ENCODE measurements around the gene PRTG. TPM values are rescaled to one million over a fixed set of nuclear protein-coding genes. Genes with fewer than 3 reads are reported as not detected.

PRTG gene
- total and polyA plus RNA-seq, 2 donors (not counting 1 experiment from before 2014, with no cell fraction given) = 2.1 to 4.0 TPM

DNA sequence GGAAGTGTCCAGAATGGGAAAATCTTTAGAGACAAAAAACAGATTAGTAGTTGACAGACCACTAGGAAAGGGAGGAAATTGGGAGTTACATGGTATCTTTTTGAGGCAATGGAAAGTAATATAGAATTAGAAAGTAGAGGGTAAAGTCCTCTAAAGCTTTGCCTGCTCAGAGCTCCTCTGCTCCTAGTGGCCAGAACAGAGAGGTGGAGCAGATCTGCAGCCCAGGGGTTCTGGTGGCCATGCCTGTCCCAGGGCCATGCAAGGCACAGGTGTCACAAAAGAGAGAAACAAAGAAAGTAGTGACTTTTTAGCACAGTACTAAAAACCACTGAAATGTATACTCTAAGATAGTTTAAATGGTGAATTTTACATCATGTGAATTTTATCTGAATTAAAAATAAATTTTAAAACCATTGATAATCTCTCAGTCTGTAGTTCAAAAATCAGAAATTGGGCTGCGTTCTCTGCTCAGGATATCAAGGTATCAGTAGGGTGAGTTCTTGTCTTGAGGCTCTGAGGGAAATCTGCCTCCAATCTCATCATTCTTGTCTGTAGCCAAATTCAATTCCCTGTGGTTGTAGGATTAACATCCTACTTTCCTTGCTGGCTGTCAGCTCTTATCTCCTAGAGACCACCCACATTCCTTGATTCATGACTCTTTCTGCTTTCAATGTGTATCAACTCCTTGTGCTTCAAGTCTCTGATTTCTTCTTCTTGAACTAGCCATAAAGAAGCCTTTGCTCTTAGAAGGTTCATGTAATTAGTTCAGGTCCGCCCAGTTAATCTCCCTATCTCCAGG lies 178.4 kb downstream of the PRTG start:
- Histone ChIP-seq H3K9me3 (ENCODE audit: control insufficient read depth, insufficient read depth, low read depth, low read length) (no peaks in the 10 kb centered on the region), H3K4me3 (replicated peaks in 1 of 4; ENCODE audit: control extremely low read depth in 1 of 4, insufficient read depth in 1 of 4, low read depth in 3 of 4, low read length in 4 of 4) (no peak overlapping the region), H3K27me3 (ENCODE audit: control insufficient read depth, insufficient read depth, low read length) (no peaks in the 10 kb centered on the region), H3K9ac (ENCODE audit: insufficient read depth, low read length) (no peak overlapping the region), H4K20me1 (ENCODE audit: control insufficient read depth, extremely low read depth, insufficient read depth, low read length) (no peaks in the 10 kb centered on the region), H3K36me3 (ENCODE audit: control insufficient read depth, insufficient read depth, low read length) (no peaks in the 10 kb centered on the region), H3K27ac (ENCODE audit: insufficient read depth, low read length) (no peak overlapping the region), H3K79me2 (ENCODE audit: control insufficient read depth, insufficient read depth, low read length) (no peaks in the 10 kb centered on the region), H2AFZ (ENCODE audit: low read length) (no peak overlapping the region), H3K4me2 (ENCODE audit: extremely low read depth, insufficient read depth, low read length) (no peak overlapping the region), H3K4me1 (ENCODE audit: control insufficient read depth, extremely low read depth, insufficient read depth, low read length) (no peaks in the 10 kb centered on the region)
- TF ChIP-seq CTCF (conservative IDR thresholded peaks at IDR 0.05 in 1 of 2, IDR thresholded peaks at IDR 0.05 in 1 of 2; ENCODE audit: low read depth in 1 of 2, low read length in 2 of 2) (peak in 1 of 2 donors; percentile 21), EZH2 (IDR thresholded peaks at IDR 0.05; ENCODE audit: low read length, missing control alignments) (no peak)
- peak in 1 of 2 donors; percentile 17 for DNase-seq (ENCODE audit: low read depth in 2 of 2)

GRCh38 chr15:55562601-55563000 lies 180.4 kb downstream of the PRTG start:
- no peaks in the 10 kb centered on the region for H3K4me1 ChIP-seq (ENCODE audit: control insufficient read depth, extremely low read depth, insufficient read depth, low read length)
- TF ChIP-seq CTCF (conservative IDR thresholded peaks at IDR 0.05 in 1 of 2, IDR thresholded peaks at IDR 0.05 in 1 of 2; ENCODE audit: low read depth in 1 of 2, low read length in 2 of 2) (no peak), EZH2 (IDR thresholded peaks at IDR 0.05; ENCODE audit: low read length, missing control alignments) (no peak)
- H4K20me1 ChIP-seq (ENCODE audit: control insufficient read depth, extremely low read depth, insufficient read depth, low read length) = no peaks in the 10 kb centered on the region
- H2AFZ ChIP-seq (ENCODE audit: low read length) = no peak overlapping the region
- no peak overlapping the region for H3K4me3 ChIP-seq (replicated peaks in 1 of 4; ENCODE audit: control extremely low read depth in 1 of 4, insufficient read depth in 1 of 4, low read depth in 3 of 4, low read length in 4 of 4)
- no peaks in the 10 kb centered on the region for H3K36me3 ChIP-seq (ENCODE audit: control insufficient read depth, insufficient read depth, low read length)
- no peak overlapping the region for H3K27ac ChIP-seq (ENCODE audit: insufficient read depth, low read length)
- H3K79me2 ChIP-seq (ENCODE audit: control insufficient read depth, insufficient read depth, low read length) = no peaks in the 10 kb centered on the region
- no peak overlapping the region for H3K4me2 ChIP-seq (ENCODE audit: extremely low read depth, insufficient read depth, low read length)
- no peak overlapping the region for H3K9ac ChIP-seq (ENCODE audit: insufficient read depth, low read length)
- H3K27me3 ChIP-seq (ENCODE audit: control insufficient read depth, insufficient read depth, low read length) = no peaks in the 10 kb centered on the region
- no peak for DNase-seq (ENCODE audit: low read depth in 2 of 2)
- H3K9me3 ChIP-seq (ENCODE audit: control insufficient read depth, insufficient read depth, low read depth, low read length) = no peaks in the 10 kb centered on the region

Other genes starting within 250 kb of the PRTG start
- gene DNAAF4, start 234.9 kb downstream of the PRTG start, total RNA-seq = 0.77 and 1.7 TPM in 2 replicates
- 2.0 and 2.5 TPM in 2 replicates for gene DNAAF4, start 234.9 kb downstream of the PRTG start, polyA plus RNA-seq
- 7.7 and 10.1 TPM in 2 replicates for gene PYGO1, start 154.8 kb downstream of the PRTG start, total RNA-seq
- 9.6 and 11.3 TPM in 2 replicates for gene PYGO1, start 154.8 kb downstream of the PRTG start, polyA plus RNA-seq

All from fibroblast of lung (primary cell).